SW 1271 (cell line): Measurements from ENCODE around the gene VIPAS39.

ENCODE experiments used
- DNase-seq, 2 experiments: peaks; one replicate each; lab custom pipeline; 2025; lab: John Stamatoyannopoulos, UW

The VIPAS39 gene

DNA sequence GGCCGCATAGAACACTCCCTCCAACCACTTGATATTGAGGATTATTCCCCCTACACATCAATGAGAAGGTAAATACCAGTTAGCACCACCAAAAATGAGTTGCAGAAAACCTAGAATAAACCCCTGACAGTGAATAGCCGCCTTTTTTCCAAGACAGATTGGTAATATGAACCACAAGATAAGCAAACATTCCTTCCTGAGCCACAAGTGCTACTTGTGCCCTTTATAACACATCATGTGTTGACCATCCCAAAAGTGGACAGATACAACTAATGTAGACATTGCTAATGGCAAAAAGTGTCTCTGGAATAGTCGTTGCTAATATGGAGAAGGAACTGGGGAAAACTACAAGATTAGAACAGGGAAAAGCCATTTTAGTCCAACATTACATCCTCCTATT, 51.3 kb downstream of the VIPAS39 start:
- DNase-seq, result no peak

DNA sequence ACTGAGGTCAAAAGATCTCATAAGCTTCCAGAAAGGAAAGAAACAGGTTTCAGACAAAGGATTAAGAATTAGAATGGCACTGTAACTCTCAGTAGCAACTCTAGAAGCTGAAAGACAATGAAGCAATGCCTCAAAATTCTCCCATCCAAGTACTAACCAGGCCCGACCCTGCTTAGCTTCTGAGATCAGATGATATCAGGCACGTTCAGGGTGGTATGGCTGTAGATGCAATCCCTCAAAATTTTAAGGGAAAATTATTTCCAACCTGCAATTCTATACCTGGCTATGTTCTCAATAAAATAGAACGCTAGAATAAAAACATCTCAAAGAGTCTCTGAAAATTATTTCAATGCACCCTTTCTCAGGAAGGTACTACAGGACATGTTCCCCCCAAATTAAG, 53.6 kb downstream of the VIPAS39 start:
- no peak for DNase-seq

DNA sequence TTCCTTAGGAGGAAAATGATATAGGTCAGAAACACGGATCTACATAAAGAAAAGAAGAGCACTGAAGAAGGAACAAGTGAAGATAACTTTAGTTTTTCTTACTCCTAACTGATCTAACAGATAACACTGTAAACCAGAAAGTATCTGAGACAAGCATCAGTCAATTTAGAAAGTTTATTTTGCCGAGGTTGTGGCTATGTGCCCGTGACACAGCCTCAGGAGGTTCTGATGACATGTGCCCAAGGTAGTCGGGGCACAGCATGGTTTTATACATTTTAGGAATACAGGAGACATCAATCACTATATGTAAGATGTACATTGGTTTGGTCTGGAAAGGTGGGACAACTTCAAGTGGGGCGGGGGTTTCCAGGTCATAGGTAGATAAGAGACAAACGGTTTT, 57.2 kb downstream of the VIPAS39 start:
- DNase-seq, result no peak

DNA sequence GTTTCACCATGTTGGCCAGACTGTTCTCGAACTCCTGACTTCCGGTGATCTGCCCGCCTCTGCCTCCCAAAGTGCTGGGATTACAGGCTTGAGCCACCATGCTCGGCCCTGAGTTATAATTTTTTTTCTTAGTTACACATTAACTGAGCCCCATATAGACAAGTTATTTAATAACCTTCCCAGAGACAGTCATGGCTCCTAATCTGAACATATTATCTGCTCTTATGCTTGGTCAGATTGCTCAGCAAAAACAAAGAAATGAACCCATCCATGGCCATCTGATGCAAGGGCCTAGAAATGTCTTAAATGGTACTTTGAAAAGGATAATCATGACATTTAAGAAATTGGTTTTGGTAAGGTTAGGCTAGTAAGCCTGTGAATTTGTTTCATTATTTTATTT, 67.2 kb downstream of the VIPAS39 start:
- no peak for DNase-seq

DNA sequence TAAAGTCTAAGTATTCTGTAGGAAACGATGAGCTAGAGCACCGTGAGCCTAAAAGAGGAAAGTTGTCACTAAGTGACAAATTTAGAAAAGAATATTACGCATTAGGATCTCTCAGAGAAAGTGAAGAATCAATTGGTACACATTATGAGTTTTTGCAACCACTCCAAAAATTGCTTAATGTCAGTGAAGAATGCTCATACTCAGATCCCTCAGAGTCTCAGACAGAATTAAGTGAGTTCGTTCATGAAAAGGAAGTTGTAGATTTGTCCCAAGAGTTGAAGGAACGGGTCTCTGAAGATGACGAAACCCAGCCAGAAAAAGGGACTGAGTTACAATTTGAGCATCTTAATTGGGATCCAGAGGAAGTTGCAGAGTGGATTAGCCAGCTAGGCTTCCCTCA, 78.7 kb downstream of the VIPAS39 start:
- DNase-seq, result no peak

DNA sequence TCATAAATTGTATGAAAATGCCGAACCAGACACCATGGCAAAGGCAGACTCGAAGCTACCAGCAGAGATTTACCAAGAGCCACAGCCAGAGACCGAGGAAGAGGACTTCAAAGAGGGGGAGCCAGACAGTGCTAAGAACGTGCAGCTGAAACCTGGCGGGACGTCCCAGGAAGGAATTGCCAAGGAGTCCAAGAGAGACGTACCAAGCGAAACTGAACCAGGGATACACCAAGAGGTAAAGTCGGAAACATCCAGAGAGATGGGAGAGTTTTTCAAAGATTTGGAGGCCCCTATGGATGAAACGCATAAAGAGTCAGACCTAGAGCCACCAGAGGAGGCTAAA, 79.9 kb downstream of the VIPAS39 start:
- peak in 1 of 2 experiments; percentile 33 for DNase-seq

DNA sequence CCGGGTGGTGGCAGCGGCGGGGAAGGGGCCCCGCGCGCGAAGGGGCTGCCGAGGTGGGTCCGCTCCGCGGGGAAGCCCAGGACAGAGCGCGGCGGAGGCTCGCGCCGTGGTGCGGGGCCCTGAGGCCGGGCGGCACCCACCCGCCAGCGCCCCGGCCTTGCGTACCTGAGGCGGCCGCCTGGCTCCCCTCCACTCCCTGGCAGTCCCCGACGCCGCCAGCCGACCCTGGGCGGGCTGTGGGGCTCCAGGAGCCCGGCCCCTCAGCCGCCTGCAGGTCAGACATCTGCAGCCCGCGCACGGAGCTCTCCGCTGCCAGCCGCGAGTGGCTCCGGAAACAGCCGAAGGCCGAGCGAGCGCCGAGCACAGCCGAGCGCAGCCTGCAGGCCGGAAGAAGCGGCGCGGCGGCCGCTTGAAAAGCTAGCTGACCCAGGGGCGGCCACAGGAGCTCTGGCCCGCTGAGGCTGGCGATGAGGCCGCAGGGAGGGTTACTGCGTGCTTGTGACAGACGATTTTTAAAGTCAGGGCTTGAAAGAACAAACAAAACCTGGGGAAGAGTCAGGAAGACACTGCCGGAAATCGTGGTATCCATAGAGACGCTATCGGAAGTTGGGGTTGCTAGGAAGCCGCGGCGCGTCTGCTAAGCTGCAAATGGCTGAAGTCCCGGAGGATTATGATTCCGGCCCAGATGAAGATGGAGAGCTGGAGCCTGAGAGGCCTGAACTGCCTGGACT, 80.5 kb downstream of the VIPAS39 start, which contains the start of the genes SAMD15 and TMED8:
Gene SAMD15 (plus strand): TSS at position 609 of the 731 bp plus-strand sequence. CDS start 40 bp downstream, at position 649.
Gene TMED8 (minus strand): TSS at position 324 of the 731 bp plus-strand sequence. CDS start 41 bp downstream, at position 283.
- peak; percentile 59 to 88 for DNase-seq
